ENCODE measurements around the gene ARRB2.
"Not testable (repeated sequence)": the region's sequence is repeated elsewhere in the genome, so short reads cannot be mapped to it uniquely, and the experiment has no call there.

The ARRB2 gene

DNA sequence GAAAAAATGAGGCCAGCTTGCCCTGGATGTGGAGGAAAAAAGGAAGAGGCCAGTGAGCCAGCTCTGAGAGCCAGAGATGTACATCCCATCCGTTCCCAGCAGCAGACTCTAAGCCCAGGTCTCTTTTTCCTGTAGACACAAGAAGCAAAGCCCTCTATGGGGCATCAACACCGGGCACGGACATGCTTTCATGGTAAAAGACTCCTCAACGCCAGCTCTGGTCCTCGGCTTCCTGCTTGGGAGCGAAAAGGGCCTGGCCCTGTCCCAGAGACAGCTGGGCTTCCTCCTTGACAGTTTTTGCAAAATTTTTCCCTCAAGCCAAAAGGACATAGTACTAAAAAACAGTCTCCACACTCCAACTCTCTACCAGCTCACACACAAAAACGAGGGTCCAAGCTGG, 33.6 kb upstream of the ARRB2 start:
- POLR2A ChIA-PET: interaction anchor here (0.6 kb wide), 1 partner anchor 148 kb away, joined by 3 read pairs; no protein-coding TSS in a partner anchor
- CTCF ChIA-PET: no interaction called here

DNA sequence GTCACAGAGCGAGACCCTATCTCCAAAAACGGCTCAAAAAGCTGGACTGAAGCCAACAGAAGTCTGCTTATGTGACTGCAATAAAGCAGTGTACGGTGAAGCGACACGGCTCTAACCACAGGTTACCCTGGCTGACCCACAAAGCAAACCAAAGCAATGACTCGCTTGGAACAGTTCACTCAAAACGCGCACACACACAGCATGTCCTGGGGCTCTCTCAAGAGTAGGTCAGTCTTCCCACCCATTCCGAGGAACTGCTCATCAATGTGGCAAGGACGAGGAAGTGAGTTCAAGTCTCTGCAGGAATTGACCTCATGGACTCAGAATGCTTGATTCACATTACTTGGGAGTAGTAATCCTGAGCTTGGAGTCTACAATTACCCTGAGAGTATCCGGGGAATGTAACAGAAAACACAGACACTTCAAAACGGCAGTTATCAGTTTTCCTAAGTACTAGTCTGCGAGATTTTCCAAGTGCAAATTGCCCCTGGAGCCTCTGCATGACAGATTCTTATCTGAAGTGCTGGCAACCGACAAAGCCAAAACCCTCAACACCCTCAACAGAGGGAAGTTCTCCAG, 31.9 kb upstream of the ARRB2 start:
- DNase-seq (ENCODE audit: extremely low spot score): no peak
- POLR2A ChIA-PET: interaction anchor here (1.3 kb wide), 1 partner anchor 26 kb away, joined by 4 read pairs; the partner anchor contains the start of gene PELP1
- CTCF ChIA-PET: interaction anchor here (0.6 kb wide), 1 partner anchor 214 kb away, joined by 3 read pairs; no protein-coding TSS in a partner anchor
- TF ChIP-seq BHLHE40 (IDR thresholded peaks at IDR 0.05; ENCODE audit: borderline replicate concordance): no peak
- TF ChIP-seq HDGF (IDR thresholded peaks at IDR 0.05; ENCODE audit: borderline replicate concordance): no peak
- TF ChIP-seq FOXA1 (IDR thresholded peaks at IDR 0.05): no peak
- TF ChIP-seq FOXK2 (IDR thresholded peaks at IDR 0.05): no peak
- TF ChIP-seq ARNT (IDR thresholded peaks at IDR 0.05): no peak
- no peak for TF ChIP-seq LEF1 (IDR thresholded peaks at IDR 0.05; ENCODE audit: borderline replicate concordance)
- no peak for TF ChIP-seq NFRKB (IDR thresholded peaks at IDR 0.05)
- TF ChIP-seq SUZ12 (IDR thresholded peaks at IDR 0.05): no peak
- TF ChIP-seq SP1 (IDR thresholded peaks at IDR 0.05): no peak
- no peak for TF ChIP-seq L3MBTL2 (conservative IDR thresholded peaks at IDR 0.05)
- TF ChIP-seq, protein P1, sequence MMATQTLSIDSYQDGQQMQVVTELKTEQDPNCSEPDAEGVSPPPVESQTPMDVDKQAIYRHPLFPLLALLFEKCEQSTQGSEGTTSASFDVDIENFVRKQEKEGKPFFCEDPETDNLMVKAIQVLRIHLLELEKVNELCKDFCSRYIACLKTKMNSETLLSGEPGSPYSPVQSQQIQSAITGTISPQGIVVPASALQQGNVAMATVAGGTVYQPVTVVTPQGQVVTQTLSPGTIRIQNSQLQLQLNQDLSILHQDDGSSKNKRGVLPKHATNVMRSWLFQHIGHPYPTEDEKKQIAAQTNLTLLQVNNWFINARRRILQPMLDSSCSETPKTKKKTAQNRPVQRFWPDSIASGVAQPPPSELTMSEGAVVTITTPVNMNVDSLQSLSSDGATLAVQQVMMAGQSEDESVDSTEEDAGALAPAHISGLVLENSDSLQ (IDR thresholded peaks at IDR 0.05): no peak
- no peak for TF ChIP-seq ELF4 (IDR thresholded peaks at IDR 0.05)
- no peak for TF ChIP-seq CTBP1 (IDR thresholded peaks at IDR 0.05; ENCODE audit: borderline replicate concordance)
- TF ChIP-seq FOXM1 (IDR thresholded peaks at IDR 0.05; ENCODE audit: borderline replicate concordance): no peak
- TF ChIP-seq ZNF384 (IDR thresholded peaks at IDR 0.05): no peak
- no peak for TF ChIP-seq TARDBP (IDR thresholded peaks at IDR 0.05)

More for the DNA sequence above, 33.6 kb upstream of the ARRB2 start:
- DNase-seq (ENCODE audit: extremely low spot score): no peak
- TF ChIP-seq LEF1 (IDR thresholded peaks at IDR 0.05; ENCODE audit: borderline replicate concordance) (no peak), FOXA1 (IDR thresholded peaks at IDR 0.05) (no peak), FOXK2 (IDR thresholded peaks at IDR 0.05) (no peak), HDGF (IDR thresholded peaks at IDR 0.05; ENCODE audit: borderline replicate concordance) (no peak), FOXM1 (IDR thresholded peaks at IDR 0.05; ENCODE audit: borderline replicate concordance) (no peak), ELF4 (IDR thresholded peaks at IDR 0.05) (no peak)
- TF ChIP-seq, protein P1 (IDR thresholded peaks at IDR 0.05): no peak

DNA sequence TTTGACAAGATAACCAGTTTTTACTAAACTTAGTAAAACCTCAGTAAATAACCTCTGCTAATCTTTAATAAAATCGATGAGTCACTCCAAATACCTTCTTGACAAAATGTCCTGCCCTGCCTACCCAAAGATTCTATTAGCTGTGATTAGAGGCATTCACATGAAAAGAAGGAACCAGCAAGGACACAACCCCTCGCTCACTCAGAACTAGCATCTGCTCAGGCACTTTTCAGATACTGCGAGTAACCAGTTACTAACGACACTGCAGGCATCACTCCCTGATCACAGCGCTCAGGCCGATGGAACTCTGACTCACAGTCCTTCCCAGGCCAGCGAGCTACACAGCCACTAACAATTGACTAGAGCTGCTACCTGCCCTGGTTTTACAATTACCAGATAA, 30.8 kb upstream of the ARRB2 start:
- ChIA-PET CTCF (no interaction called here), POLR2A (interaction anchor here (0.8 kb wide), 1 partner anchor 30 kb away, joined by 3 read pairs; no protein-coding TSS in a partner anchor)

DNA sequence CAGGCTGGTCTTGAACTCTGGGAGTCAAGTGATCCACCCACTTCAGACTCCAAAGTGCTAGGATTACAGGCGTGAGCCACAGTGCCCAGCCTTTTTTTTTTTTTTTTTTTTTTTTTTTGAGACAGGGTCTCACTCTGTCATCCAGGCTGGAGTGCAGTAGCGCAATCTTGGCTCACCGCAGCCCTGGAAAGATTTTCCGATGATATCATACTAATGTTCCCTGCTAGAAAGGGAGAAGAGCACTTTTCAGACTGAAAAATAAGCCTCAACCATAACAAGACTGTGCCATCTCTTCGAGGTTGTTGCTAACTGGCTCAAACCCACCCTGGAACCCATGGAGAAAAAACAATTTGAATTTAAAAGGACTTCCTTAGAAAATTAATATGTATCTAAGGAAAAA, 26.7 kb upstream of the ARRB2 start:
- DNase-seq (ENCODE audit: extremely low spot score); CTCF ChIA-PET; POLR2A ChIA-PET: not testable (repeated sequence)

More for the DNA sequence above, 30.8 kb upstream of the ARRB2 start:
- no peak for DNase-seq (ENCODE audit: extremely low spot score)
- TF ChIP-seq FOXM1 (IDR thresholded peaks at IDR 0.05; ENCODE audit: borderline replicate concordance): no peak
- TF ChIP-seq ARNT (IDR thresholded peaks at IDR 0.05): no peak
- no peak for TF ChIP-seq CTBP1 (IDR thresholded peaks at IDR 0.05; ENCODE audit: borderline replicate concordance)
- TF ChIP-seq ZNF384 (IDR thresholded peaks at IDR 0.05): no peak
- TF ChIP-seq SUZ12 (IDR thresholded peaks at IDR 0.05): no peak
- TF ChIP-seq FOXA1 (IDR thresholded peaks at IDR 0.05): no peak
- no peak for TF ChIP-seq FOXK2 (IDR thresholded peaks at IDR 0.05)
- TF ChIP-seq, protein P1 (IDR thresholded peaks at IDR 0.05): no peak

DNA sequence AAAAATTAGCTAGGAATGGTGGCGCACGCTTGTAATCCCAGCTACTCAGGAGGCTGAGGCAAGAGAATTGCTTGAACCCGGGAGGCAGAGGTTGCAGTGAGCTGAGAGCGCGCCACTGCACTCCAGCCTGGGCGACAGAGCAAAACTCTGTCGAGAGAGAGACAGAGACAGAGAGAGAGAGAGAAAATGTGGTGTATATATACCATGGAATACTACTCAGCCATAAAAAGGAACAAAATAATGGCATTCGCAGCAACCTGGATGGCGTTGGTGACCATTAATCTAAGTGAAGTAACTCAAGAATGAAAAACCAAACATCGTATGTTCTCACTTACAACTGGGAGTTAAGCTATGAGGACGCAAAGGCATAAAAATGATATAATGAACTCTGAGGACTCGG, 20.6 kb upstream of the ARRB2 start:
- CTCF ChIA-PET, POLR2A ChIA-PET: not testable (repeated sequence)

DNA sequence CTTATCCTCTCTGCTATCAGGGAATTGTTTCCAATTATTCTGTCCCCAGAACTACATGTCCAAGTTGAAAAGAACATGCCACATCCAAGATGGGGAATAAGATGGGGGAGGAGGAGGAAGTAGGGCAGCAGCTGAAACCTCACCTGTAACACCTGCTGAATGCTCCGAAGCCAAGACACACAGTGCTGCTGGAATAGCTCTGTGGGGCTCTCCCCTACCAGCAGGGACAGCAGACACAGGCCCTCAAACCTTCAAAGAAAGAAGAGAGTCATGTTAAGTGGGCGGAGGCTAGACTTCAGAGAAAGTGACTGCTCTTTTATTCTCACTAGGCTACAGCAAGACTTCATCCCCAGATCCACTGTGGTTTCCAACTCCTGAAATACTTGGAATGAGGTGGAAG, 19.7 kb upstream of the ARRB2 start:
- CTCF ChIA-PET: interaction anchor here (0.7 kb wide), 1 partner anchor 791 kb away, joined by 7 read pairs; no protein-coding TSS in a partner anchor
- POLR2A ChIA-PET: no interaction called here
- no peak for DNase-seq (ENCODE audit: extremely low spot score)
- no peak for TF ChIP-seq ELF4 (IDR thresholded peaks at IDR 0.05)
- no peak for TF ChIP-seq FOXA1 (IDR thresholded peaks at IDR 0.05)
- no peak for TF ChIP-seq HDGF (IDR thresholded peaks at IDR 0.05; ENCODE audit: borderline replicate concordance)
- TF ChIP-seq FOXM1 (IDR thresholded peaks at IDR 0.05; ENCODE audit: borderline replicate concordance): no peak
- no peak for TF ChIP-seq FOXK2 (IDR thresholded peaks at IDR 0.05)

More for the DNA sequence above, 20.6 kb upstream of the ARRB2 start:
- DNase-seq (ENCODE audit: extremely low spot score): not testable (repeated sequence)

DNA sequence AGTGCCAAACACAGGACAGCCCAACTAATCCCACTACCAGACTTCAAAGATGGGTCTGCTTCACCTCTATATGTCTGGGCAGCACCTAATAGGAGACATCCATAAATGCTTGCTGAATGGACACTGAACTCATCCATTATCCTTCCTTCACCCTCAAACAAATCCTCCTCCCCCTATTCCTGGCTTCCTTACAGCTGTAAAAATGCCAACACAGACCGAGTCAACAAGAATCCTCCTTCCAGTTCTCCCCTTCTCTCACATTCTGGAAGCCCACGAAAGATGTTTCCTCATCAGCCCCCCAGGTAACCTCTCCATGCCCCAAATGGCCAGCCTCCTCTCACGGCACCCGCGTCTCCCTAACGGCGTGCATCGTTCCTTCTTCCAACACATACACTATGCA, 18.7 kb upstream of the ARRB2 start:
- DNase-seq (ENCODE audit: extremely low spot score): no peak
- CTCF ChIA-PET: no interaction called here
- TF ChIP-seq FOXM1 (IDR thresholded peaks at IDR 0.05; ENCODE audit: borderline replicate concordance): no peak
- TF ChIP-seq, protein P1 (IDR thresholded peaks at IDR 0.05): no peak
- TF ChIP-seq FOXA1 (IDR thresholded peaks at IDR 0.05): no peak
- TF ChIP-seq SP1 (IDR thresholded peaks at IDR 0.05): no peak
- TF ChIP-seq LEF1 (IDR thresholded peaks at IDR 0.05; ENCODE audit: borderline replicate concordance): no peak
- no peak for TF ChIP-seq SUZ12 (IDR thresholded peaks at IDR 0.05)
- no peak for TF ChIP-seq FOXK2 (IDR thresholded peaks at IDR 0.05)
- TF ChIP-seq L3MBTL2 (conservative IDR thresholded peaks at IDR 0.05): no peak
- no peak for TF ChIP-seq BHLHE40 (IDR thresholded peaks at IDR 0.05; ENCODE audit: borderline replicate concordance)
- no peak for TF ChIP-seq CTBP1 (IDR thresholded peaks at IDR 0.05; ENCODE audit: borderline replicate concordance)
- no peak for TF ChIP-seq ZNF384 (IDR thresholded peaks at IDR 0.05)
- TF ChIP-seq TARDBP (IDR thresholded peaks at IDR 0.05): no peak
- POLR2A ChIA-PET: no interaction called here

Data from HEK293T (cell line).